GM23338 (cell line): ENCODE measurements around the gene SYNDIG1. TPM values are rescaled to one million over a fixed set of nuclear protein-coding genes. Genes with fewer than 3 reads are reported as not detected.

Source experiments
- ATAC-seq: fragments of 200-7000 bp; cut with Tn5 transposase; 3 replicates; pipeline ENCODE4 v1.9.1; 2020
- DNase-seq: peaks from one replicate; pipeline ENCODE4 v3.0.0-alpha.2; 2015; ENCODE audit warnings: low spot score
- H2AFZ ChIP-seq: fragments of 200-600 bp; sonication (generic); 2 replicates; pipeline ENCODE4 v1.8.0; 2016; ENCODE audit warnings: antibody characterized with exemption, mild to moderate bottlenecking, moderate library complexity
- H3F3A ChIP-seq: fragments of 200-600 bp; sonication (generic); replicated peaks from 2 replicates; pipeline ENCODE4 v1.8.0; 2017; ENCODE audit warnings: antibody characterized with exemption, mixed run types, low read depth
- H3K27ac ChIP-seq: fragments of 200-600 bp; sonication (generic); 2 replicates; pipeline ENCODE4 v1.6.1; 2016; ENCODE audit warnings: low read depth
- H3K27me3 ChIP-seq: fragments of 200-600 bp; sonication (generic); 2 replicates; pipeline ENCODE4 v1.8.0; 2016; ENCODE audit warnings: mild to moderate bottlenecking, mixed run types, moderate library complexity; ENCODE audit not compliant: insufficient read depth
- H3K36me3 ChIP-seq: fragments of 200-600 bp; sonication (generic); 2 replicates; pipeline ENCODE4 v1.8.0; 2016; ENCODE audit warnings: mild to moderate bottlenecking; ENCODE audit not compliant: insufficient read depth
- H3K4me1 ChIP-seq: fragments of 200-600 bp; sonication (generic); 2 replicates; pipeline ENCODE4 v1.8.0; 2016; ENCODE audit warnings: mild to moderate bottlenecking, moderate library complexity; ENCODE audit not compliant: insufficient read depth
- H3K4me2 ChIP-seq: fragments of 200-600 bp; sonication (generic); 2 replicates; pipeline ENCODE4 v1.7.1; 2017; ENCODE audit warnings: mixed run types
- H3K4me3 ChIP-seq: fragments of 200-600 bp; sonication (generic); 2 replicates; pipeline ENCODE4 v1.6.1; 2016; ENCODE audit warnings: mixed run types
- H3K79me2 ChIP-seq: fragments of 200-600 bp; sonication (generic); replicated peaks from 2 replicates; pipeline ENCODE4 v1.8.0; 2017; ENCODE audit warnings: mild to moderate bottlenecking; ENCODE audit not compliant: insufficient read depth
- H3K9me2 ChIP-seq: fragments of 200-600 bp; sonication (generic); 2 replicates; pipeline ENCODE4 v1.8.0; 2017; ENCODE audit not compliant: insufficient read depth
- H4K20me1 ChIP-seq: fragments of 200-600 bp; sonication (generic); replicated peaks from 2 replicates; pipeline ENCODE4 v1.8.0; 2017; ENCODE audit warnings: mild to moderate bottlenecking; ENCODE audit not compliant: insufficient read depth
- H3K27ac Mint-ChIP-seq: 2 replicates; pipeline ENCODE4 v1.8.0; 2020; ENCODE audit warnings: inconsistent platforms, mild to moderate bottlenecking, moderate library complexity, mixed read lengths
- H3K27me3 Mint-ChIP-seq: 3 replicates; pipeline ENCODE4 v1.8.0; 2022; ENCODE audit warnings: low read depth, mild to moderate bottlenecking, moderate library complexity, mixed read lengths, inconsistent platforms; ENCODE audit not compliant: insufficient read depth, poor library complexity
- H3K36me3 Mint-ChIP-seq: 3 replicates; pipeline ENCODE4 v1.8.0; 2021; ENCODE audit warnings: low read depth, mild to moderate bottlenecking, inconsistent platforms, moderate library complexity, mixed read lengths
- H3K4me1 Mint-ChIP-seq: 3 replicates; pipeline ENCODE4 v1.8.0; 2020; ENCODE audit warnings: mild to moderate bottlenecking, inconsistent platforms, mixed read lengths
- H3K4me3 Mint-ChIP-seq: 3 replicates; pipeline ENCODE4 v1.8.0; 2021; ENCODE audit warnings: moderate library complexity, mild to moderate bottlenecking, inconsistent platforms, mixed read lengths
- H3K9me3 Mint-ChIP-seq: 3 replicates; pipeline ENCODE4 v1.8.0; 2020; ENCODE audit warnings: moderate library complexity, mild to moderate bottlenecking, inconsistent platforms, mixed read lengths
- CREB1 ChIP-seq: fragments of 250-450 bp; sonication (Bioruptor Pico); IDR thresholded peaks from 2 replicates; pipeline ENCODE4 v1.5.0; 2020; ENCODE audit warnings: low read depth, mild to moderate bottlenecking, moderate library complexity
- CTCF ChIP-seq, 2 experiments: fragments of 200-600 bp in 1 of 2; sonication (generic) in 1 of 2; conservative IDR thresholded peaks; 2 replicates each; pipeline versions ENCODE4 v1.5.1 to v1.6.1; 2016 to 2017; ENCODE audit warnings: antibody characterized with exemption in 2 of 2, low read depth in 2 of 2, mild to moderate bottlenecking in 2 of 2, moderate library complexity in 1 of 2
- ETS1 ChIP-seq: IDR thresholded peaks from 2 replicates; pipeline ENCODE4 v1.6.1; 2016; ENCODE audit warnings: antibody characterized with exemption
- EZH2 ChIP-seq: fragments of 200-600 bp; sonication (generic); IDR thresholded peaks from one replicate; pipeline ENCODE4 v1.8.0; 2017; ENCODE audit warnings: antibody characterized with exemption, mild to moderate bottlenecking, low read depth; ENCODE audit not compliant: unreplicated experiment
- EZH2phosphoT487 ChIP-seq: fragments of 200-600 bp; sonication (generic); IDR thresholded peaks from one replicate; pipeline ENCODE4 v1.8.1; 2018; ENCODE audit warnings: antibody characterized with exemption; ENCODE audit not compliant: unreplicated experiment
- JUNB ChIP-seq: IDR thresholded peaks from one replicate; pipeline ENCODE4 v1.6.1; 2016; ENCODE audit warnings: antibody characterized with exemption; ENCODE audit not compliant: unreplicated experiment
- NANOG ChIP-seq: IDR thresholded peaks from 2 replicates; pipeline ENCODE4 v1.6.1; 2016; ENCODE audit warnings: antibody characterized with exemption, borderline replicate concordance
- POLR2AphosphoS5 ChIP-seq: IDR thresholded peaks from 2 replicates; pipeline ENCODE4 v1.6.1; 2016; ENCODE audit warnings: antibody characterized with exemption, low read depth
- REST ChIP-seq: IDR thresholded peaks from one replicate; pipeline ENCODE4 v1.6.1; 2018; ENCODE audit warnings: antibody characterized with exemption; ENCODE audit not compliant: unreplicated experiment
- STAT1 ChIP-seq: IDR thresholded peaks from one replicate; pipeline ENCODE4 v1.6.1; 2016; ENCODE audit warnings: antibody characterized with exemption; ENCODE audit not compliant: unreplicated experiment
- ZNF114 ChIP-seq: fragments of 250-450 bp; sonication (Bioruptor Pico); IDR thresholded peaks from 2 replicates; pipeline ENCODE4 v1.5.0; 2020; ENCODE audit warnings: mild to moderate bottlenecking, moderate library complexity
- ZNF331 ChIP-seq: fragments of 250-450 bp; sonication (Bioruptor Pico); IDR thresholded peaks from 2 replicates; pipeline ENCODE4 v1.5.0; 2020; ENCODE audit warnings: low read depth, mild to moderate bottlenecking, moderate library complexity
- polyA plus RNA-seq: library from polyadenylated mRNA; unstranded; fragments of >200 nt; fragmentation: Nextera tagmentation; extraction: Ambion mirVana; gene quantifications from 2 replicates; pipeline ENCODE4 v1.2.1, GENCODE V29; 2016
- total RNA-seq: library from RNA; depleted of rRNA; stranded (reverse); fragments of >200 nt; shearing (Covaris generic); gene quantifications from 2 replicates; pipeline ENCODE4 v1.2.3, GENCODE V29; 2014
- TF ChIP-seq, protein P1 (sequence below): fragments of 250-450 bp; sonication (Bioruptor Pico); IDR thresholded peaks from 2 replicates; pipeline ENCODE4 v1.5.0; 2020; ENCODE audit warnings: mild to moderate bottlenecking, moderate library complexity

The SYNDIG1 gene
- total and polyA plus RNA-seq, 2 experiments from 2014 or later, result 2.8 to 4.8 TPM

DNA sequence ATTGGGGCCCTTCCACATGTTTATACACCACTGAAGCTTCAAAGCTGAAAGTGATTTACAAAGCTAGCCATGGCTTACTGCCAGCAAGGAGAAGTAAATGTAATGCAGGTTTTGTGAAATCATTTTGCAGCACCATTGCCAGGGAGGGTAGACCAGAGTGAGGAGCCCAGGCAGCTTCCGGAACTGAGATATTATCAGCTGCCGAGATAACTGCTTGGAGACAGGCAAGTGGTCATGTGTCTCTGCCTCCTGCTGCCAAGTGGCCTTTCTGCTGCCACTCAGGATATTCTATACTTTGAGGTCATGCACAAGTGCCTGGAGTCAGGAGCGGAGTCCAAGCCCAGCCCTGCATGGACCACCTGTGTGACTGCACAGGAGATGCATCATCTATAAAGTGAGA lies 160.2 kb downstream of the SYNDIG1 start:
- no peaks in the 10 kb centered on the region for H3K79me2 ChIP-seq
- Mint-ChIP-seq H3K4me3 (no peak overlapping the region), H3K36me3 (peaks cover 11% of the 10 kb centered on the region), H3K27me3 (peaks cover 4% of the 10 kb centered on the region), H3K27ac (no peak overlapping the region; the same call in 1 of the 2 replicates), H3K4me1 (peaks cover 16% of the 10 kb centered on the region), H3K9me3 (peaks cover 11% of the 10 kb centered on the region)
- H3F3A ChIP-seq, result no peaks in the 10 kb centered on the region
- no peak overlapping the region for H3K4me2 ChIP-seq
- H4K20me1 ChIP-seq, result no peaks in the 10 kb centered on the region
- DNase-seq (no peak), ATAC-seq (no peak)
- H3K27ac ChIP-seq, result no peak overlapping the region
- H3K4me3 ChIP-seq, result no peak overlapping the region
- TF ChIP-seq ETS1 (no peak), JUNB (no peak), CTCF (conservative IDR thresholded peaks at IDR 0.05; ENCODE audit: low read depth in 2 of 2) (no peak), REST (no peak), STAT1 (no peak), NANOG (no peak), ZNF331 (CRISPR knock-in tag) (no peak), POLR2AphosphoS5 (no peak), ZNF114 (CRISPR knock-in tag) (no peak), EZH2 (no peak), EZH2phosphoT487 (no peak), CREB1 (no peak)
- TF ChIP-seq, protein P1, sequence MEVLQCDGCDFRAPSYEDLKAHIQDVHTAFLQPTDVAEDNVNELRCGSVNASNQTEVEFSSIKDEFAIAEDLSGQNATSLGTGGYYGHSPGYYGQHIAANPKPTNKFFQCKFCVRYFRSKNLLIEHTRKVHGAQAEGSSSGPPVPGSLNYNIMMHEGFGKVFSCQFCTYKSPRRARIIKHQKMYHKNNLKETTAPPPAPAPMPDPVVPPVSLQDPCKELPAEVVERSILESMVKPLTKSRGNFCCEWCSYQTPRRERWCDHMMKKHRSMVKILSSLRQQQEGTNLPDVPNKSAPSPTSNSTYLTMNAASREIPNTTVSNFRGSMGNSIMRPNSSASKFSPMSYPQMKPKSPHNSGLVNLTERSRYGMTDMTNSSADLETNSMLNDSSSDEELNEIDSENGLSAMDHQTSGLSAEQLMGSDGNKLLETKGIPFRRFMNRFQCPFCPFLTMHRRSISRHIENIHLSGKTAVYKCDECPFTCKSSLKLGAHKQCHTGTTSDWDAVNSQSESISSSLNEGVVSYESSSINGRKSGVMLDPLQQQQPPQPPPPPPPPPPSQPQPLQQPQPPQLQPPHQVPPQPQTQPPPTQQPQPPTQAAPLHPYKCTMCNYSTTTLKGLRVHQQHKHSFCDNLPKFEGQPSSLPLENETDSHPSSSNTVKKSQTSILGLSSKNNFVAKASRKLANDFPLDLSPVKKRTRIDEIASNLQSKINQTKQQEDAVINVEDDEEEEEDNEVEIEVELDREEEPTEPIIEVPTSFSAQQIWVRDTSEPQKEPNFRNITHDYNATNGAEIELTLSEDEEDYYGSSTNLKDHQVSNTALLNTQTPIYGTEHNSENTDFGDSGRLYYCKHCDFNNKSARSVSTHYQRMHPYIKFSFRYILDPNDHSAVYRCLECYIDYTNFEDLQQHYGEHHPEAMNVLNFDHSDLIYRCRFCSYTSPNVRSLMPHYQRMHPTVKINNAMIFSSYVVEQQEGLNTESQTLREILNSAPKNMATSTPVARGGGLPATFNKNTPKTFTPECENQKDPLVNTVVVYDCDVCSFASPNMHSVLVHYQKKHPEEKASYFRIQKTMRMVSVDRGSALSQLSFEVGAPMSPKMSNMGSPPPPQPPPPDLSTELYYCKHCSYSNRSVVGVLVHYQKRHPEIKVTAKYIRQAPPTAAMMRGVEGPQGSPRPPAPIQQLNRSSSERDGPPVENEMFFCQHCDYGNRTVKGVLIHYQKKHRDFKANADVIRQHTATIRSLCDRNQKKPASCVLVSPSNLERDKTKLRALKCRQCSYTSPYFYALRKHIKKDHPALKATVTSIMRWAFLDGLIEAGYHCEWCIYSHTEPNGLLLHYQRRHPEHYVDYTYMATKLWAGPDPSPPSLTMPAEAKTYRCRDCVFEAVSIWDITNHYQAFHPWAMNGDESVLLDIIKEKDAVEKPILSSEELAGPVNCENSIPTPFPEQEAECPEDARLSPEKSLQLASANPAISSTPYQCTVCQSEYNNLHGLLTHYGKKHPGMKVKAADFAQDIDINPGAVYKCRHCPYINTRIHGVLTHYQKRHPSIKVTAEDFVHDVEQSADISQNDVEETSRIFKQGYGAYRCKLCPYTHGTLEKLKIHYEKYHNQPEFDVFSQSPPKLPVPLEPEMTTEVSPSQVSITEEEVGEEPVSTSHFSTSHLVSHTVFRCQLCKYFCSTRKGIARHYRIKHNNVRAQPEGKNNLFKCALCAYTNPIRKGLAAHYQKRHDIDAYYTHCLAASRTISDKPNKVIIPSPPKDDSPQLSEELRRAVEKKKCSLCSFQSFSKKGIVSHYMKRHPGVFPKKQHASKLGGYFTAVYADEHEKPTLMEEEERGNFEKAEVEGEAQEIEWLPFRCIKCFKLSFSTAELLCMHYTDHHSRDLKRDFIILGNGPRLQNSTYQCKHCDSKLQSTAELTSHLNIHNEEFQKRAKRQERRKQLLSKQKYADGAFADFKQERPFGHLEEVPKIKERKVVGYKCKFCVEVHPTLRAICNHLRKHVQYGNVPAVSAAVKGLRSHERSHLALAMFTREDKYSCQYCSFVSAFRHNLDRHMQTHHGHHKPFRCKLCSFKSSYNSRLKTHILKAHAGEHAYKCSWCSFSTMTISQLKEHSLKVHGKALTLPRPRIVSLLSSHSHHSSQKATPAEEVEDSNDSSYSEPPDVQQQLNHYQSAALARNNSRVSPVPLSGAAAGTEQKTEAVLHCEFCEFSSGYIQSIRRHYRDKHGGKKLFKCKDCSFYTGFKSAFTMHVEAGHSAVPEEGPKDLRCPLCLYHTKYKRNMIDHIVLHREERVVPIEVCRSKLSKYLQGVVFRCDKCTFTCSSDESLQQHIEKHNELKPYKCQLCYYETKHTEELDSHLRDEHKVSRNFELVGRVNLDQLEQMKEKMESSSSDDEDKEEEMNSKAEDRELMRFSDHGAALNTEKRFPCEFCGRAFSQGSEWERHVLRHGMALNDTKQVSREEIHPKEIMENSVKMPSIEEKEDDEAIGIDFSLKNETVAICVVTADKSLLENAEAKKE (CRISPR knock-in tag), result no peak
- peaks cover 9% of the 10 kb centered on the region; the same call in 1 of the 2 replicates for H3K9me2 ChIP-seq
- H3K27me3 ChIP-seq, result no peaks in the 10 kb centered on the region
- no peak overlapping the region for H2AFZ ChIP-seq
- H3K4me1 ChIP-seq, result 0 out of 2 replicates have a peak, but pooled peaks cover 9% of the 10 kb centered on the region
- no peaks in the 10 kb centered on the region for H3K36me3 ChIP-seq
